ENCODE results near the gene FSCN2. TPM values are rescaled to one million over a fixed set of nuclear protein-coding genes. Genes with fewer than 3 reads are reported as not detected.
A peak's percentile ranks its signal among the peaks of the same experiment; 100 is the strongest.

Gene FSCN2
- total RNA-seq, 1 donor from 2014 or later = 3.6 TPM

DNA sequence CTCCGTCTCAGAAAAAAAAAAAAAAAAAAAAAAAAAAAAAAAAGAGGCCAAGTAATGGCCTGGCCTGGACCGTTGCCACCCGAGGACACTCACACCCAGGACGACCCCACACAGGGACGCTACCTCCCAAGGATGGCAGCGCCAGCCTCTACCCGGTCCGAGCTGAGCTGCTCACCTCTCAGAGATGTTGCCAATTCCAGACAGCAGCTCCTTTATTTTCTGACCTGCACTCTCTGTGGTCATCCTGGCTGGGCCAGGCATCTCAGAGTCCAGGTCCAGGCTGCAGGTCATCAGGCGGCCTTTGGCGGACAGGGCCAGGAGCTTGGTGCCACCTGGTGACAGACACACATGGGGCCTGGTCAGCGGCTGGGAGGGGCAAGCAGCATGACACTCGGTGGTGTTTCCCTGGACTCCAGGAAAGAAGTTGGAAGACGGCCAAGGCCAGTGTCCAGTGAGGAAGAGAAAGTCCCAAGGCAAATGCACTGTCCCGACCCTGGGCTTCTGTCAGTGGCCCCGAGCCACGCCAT lies 20.9 kb downstream of the FSCN2 start:
- intact Hi-C loops (cut with DNase I) = no loop called here
- no peak for ATAC-seq
- H3K9me3 ChIP-seq = no peaks in the 10 kb centered on the region
- TF ChIP-seq, protein P1, sequence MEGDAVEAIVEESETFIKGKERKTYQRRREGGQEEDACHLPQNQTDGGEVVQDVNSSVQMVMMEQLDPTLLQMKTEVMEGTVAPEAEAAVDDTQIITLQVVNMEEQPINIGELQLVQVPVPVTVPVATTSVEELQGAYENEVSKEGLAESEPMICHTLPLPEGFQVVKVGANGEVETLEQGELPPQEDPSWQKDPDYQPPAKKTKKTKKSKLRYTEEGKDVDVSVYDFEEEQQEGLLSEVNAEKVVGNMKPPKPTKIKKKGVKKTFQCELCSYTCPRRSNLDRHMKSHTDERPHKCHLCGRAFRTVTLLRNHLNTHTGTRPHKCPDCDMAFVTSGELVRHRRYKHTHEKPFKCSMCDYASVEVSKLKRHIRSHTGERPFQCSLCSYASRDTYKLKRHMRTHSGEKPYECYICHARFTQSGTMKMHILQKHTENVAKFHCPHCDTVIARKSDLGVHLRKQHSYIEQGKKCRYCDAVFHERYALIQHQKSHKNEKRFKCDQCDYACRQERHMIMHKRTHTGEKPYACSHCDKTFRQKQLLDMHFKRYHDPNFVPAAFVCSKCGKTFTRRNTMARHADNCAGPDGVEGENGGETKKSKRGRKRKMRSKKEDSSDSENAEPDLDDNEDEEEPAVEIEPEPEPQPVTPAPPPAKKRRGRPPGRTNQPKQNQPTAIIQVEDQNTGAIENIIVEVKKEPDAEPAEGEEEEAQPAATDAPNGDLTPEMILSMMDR (IDR thresholded peaks at IDR 0.05) = no peak
- peaks cover 20% of the 10 kb centered on the region for H3K4me1 ChIP-seq
- H3K4me3 ChIP-seq = no peak overlapping the region
- DNase-seq = no peak
- H3K27me3 ChIP-seq = no peaks in the 10 kb centered on the region
- peaks cover 54% of the 10 kb centered on the region for H3K36me3 ChIP-seq
- no peak overlapping the region for H3K27ac ChIP-seq

DNA sequence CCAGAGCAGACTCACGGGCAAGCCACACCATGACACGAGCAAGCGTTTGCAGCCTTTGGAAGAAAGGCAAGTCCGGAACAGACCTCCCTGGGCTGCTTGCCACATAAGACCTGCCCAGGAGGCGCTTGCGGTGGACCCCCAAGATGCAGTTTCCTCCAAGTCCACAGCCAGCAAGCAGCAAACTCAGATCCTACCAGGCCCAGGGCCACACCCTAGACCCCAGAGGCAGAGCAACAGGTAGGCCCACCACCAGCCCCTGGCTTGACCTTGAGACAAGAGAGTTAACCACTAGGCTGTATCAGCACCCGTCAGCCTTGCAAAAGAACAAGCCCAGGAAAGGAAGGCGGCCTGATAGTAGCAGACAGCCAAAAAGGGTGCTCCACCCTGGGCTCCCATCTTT lies 21.6 kb downstream of the FSCN2 start:
- no peak for DNase-seq
- no peak for ATAC-seq
- peaks cover 23% of the 10 kb centered on the region for H3K4me1 ChIP-seq
- H3K27me3 ChIP-seq = no peaks in the 10 kb centered on the region
- TF ChIP-seq, protein P1 (IDR thresholded peaks at IDR 0.05) = no peak
- intact Hi-C loops (cut with DNase I) = no loop called here
- H3K4me3 ChIP-seq = no peak overlapping the region
- peaks cover 49% of the 10 kb centered on the region for H3K36me3 ChIP-seq
- no peaks in the 10 kb centered on the region for H3K9me3 ChIP-seq
- H3K27ac ChIP-seq = no peak overlapping the region

DNA sequence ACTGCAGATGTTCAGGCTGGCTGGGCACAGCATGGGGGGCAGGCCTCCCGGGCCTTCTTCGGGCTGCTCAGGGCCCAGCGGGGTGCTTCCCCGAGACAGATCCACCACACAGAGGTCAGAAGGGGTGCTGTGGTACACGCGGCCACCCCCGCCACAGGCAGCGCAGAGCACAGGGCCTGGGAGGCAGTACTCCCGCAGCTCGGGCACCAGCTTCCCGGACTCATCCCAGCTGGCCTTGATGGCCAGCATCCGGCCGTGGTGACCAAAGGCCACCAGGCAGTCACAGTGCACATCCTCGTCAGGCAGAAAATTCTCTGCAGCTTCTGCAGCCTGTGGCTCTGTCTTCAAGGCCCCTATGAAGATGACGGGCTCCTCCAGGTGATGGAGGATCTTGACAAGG lies 22.1 kb downstream of the FSCN2 start:
- no peak for ATAC-seq
- Histone ChIP-seq H3K4me3 (no peak overlapping the region), H3K4me1 (peaks cover 23% of the 10 kb centered on the region), H3K36me3 (peaks cover 45% of the 10 kb centered on the region), H3K9me3 (no peaks in the 10 kb centered on the region), H3K27me3 (no peaks in the 10 kb centered on the region), H3K27ac (no peak overlapping the region)
- TF ChIP-seq, protein P1 (IDR thresholded peaks at IDR 0.05) = no peak
- no peak for DNase-seq
- intact Hi-C loops (cut with DNase I) = no loop called here

DNA sequence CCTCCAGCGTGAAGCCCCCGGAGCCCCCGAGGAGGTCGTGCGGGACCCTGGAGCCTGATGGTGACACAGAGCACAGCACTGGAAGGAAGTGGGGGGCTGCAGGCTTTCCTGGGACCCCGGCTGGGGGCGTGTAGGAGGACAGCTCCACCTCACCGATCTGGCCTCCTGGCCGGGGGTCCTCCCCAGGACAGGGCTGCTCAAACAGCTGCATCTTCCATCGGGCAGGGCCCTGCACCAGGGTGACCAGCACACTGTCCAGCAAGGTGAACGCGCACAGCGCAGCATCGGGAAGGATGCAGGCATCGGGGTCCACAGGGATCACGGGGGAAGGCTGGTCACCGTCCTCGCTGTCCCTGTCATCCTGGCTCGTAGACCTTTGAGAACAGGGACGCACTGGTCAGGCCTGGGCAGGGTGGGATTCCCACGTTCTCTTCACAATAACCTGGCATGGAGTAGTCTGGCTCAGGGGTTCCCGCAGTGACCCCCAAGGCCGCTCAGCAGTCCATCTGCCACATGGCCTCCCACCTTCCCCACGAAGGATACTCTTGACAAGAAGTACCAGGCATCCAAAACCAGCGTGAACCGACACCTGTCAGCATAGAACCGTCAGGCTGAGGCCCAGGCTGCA lies 22.8 kb downstream of the FSCN2 start:
- intact Hi-C loops (cut with DNase I) = no loop called here
- no peak for DNase-seq

DNA sequence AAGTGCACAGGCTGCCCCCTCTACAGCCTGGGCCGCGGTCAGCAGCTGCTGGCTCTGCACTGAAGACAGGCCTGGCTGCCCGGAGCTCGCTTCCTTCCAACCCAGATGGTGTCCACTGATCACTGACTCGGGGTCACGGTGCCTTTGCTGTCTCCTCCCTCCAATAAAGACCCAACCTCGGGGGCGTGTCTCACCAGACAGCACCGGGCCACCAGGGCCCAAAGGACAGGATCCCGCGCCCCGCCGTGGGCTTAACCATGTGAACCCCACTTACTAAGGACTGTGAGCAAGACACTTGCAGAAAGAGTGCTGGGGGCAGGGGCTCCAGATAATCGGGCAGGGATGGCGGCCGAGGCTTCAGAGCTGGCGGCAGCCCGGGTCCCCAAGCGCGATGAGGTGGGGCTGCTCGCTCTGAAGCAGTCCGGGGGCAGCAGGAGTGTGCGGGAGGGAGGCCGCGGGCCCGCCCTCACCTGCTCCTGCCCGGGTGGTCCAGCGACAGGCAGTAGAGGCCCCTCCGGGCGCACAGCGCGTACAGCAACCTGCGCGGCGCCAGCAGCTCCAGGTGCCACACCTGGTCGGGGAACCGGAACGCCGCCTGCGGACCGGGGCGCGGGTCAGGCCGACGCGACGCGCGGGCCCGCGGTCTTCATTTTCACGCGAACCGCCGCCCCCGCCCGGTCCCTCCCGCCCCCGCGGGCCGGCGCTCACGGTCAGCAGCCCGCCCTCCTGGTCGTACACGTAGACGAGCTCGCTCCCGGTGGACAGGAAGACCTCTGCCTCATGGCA lies 23.5 kb downstream of the FSCN2 start:
- intact Hi-C loops (cut with DNase I) = no loop called here
- DNase-seq (no peak), ATAC-seq (peak; percentile 32)
- Histone ChIP-seq H3K4me3 (peak overlapping the region; percentile 99), H3K9me3 (no peaks in the 10 kb centered on the region), H3K27me3 (no peaks in the 10 kb centered on the region), H3K27ac (peak overlapping the region; percentile 79), H3K36me3 (peaks cover 37% of the 10 kb centered on the region), H3K4me1 (peaks cover 23% of the 10 kb centered on the region)
- TF ChIP-seq, protein P1 (IDR thresholded peaks at IDR 0.05) = no peak

More for the DNA sequence above, 22.8 kb downstream of the FSCN2 start:
- Histone ChIP-seq H3K27ac (no peak overlapping the region), H3K36me3 (peaks cover 38% of the 10 kb centered on the region), H3K9me3 (no peaks in the 10 kb centered on the region), H3K4me1 (peaks cover 23% of the 10 kb centered on the region), H3K4me3 (peak overlapping the region; percentile 99), H3K27me3 (no peaks in the 10 kb centered on the region)
- TF ChIP-seq, protein P1 (IDR thresholded peaks at IDR 0.05) = no peak
- no peak for ATAC-seq
